ENCODE measurements around the gene COL18A1.

The COL18A1 gene

DNA sequence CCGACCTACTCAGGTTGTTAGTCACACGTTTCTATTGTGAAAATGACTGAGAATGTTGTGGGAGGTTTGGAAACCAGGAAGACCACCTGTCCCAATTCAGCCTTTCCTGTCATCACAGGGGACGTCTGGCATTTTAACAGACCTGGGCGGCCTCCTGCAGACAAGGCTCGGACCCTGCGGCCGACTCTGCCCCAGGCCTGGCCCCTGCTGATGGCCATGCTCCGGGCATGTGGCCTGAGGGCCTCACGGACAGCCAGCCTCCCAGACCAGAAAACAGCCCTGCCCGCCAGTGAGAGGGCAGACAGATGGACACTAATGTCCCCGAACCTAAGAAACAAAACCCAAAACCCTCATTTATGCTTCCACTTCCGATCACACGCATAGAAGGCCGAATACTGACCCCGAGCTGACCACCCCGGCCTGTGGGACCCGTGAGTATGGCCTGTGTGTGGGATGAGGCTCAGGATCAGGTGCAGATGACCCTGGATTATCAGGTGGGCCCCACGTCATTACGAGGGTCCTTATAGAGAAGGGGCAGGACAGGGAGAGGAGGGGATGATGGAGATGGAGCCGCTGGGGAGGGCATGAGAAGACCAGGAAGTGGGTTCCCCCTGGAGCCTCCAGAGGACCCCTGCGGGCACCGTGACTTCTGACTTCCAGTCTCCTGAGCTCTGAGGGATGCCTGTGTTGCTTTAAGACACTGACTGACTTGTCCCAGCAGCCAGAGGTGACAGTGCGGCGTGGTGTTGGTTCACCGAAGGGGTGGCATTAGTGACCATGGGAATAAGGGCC lies 9.6 kb downstream of the COL18A1 start:
- H3K4me3 ChIP-seq (ENCODE audit: severe bottlenecking), result no peak overlapping the region
- no peaks in the 10 kb centered on the region for H3K36me3 ChIP-seq (ENCODE audit: low read depth)
- peaks cover 8% of the 10 kb centered on the region for H3K4me1 ChIP-seq (ENCODE audit: insufficient read depth, poor library complexity, severe bottlenecking)
- no peak overlapping the region for H3K27ac ChIP-seq (ENCODE audit: poor library complexity, severe bottlenecking)
- TF ChIP-seq, protein P1, sequence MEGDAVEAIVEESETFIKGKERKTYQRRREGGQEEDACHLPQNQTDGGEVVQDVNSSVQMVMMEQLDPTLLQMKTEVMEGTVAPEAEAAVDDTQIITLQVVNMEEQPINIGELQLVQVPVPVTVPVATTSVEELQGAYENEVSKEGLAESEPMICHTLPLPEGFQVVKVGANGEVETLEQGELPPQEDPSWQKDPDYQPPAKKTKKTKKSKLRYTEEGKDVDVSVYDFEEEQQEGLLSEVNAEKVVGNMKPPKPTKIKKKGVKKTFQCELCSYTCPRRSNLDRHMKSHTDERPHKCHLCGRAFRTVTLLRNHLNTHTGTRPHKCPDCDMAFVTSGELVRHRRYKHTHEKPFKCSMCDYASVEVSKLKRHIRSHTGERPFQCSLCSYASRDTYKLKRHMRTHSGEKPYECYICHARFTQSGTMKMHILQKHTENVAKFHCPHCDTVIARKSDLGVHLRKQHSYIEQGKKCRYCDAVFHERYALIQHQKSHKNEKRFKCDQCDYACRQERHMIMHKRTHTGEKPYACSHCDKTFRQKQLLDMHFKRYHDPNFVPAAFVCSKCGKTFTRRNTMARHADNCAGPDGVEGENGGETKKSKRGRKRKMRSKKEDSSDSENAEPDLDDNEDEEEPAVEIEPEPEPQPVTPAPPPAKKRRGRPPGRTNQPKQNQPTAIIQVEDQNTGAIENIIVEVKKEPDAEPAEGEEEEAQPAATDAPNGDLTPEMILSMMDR (IDR thresholded peaks at IDR 0.05; ENCODE audit: poor library complexity, severe bottlenecking), result no peak
- ATAC-seq (ENCODE audit: low read depth) (no peak), DNase-seq (ENCODE audit: low spot score) (peak; percentile 41)
- H3K9me3 ChIP-seq (ENCODE audit: severe bottlenecking), result no peaks in the 10 kb centered on the region
- no peaks in the 10 kb centered on the region for H3K27me3 ChIP-seq (ENCODE audit: insufficient read depth, poor library complexity, severe bottlenecking)

- no peaks in the 10 kb centered on the region for H3K9me3 ChIP-seq (ENCODE audit: severe bottlenecking)
- no peak for ATAC-seq (ENCODE audit: low read depth)
- H3K4me1 ChIP-seq (ENCODE audit: insufficient read depth, poor library complexity, severe bottlenecking), result peaks cover under 1% of the 10 kb centered on the region
- peak; percentile 51 for DNase-seq (ENCODE audit: low spot score)
- H3K27me3 ChIP-seq (ENCODE audit: insufficient read depth, poor library complexity, severe bottlenecking), result no peaks in the 10 kb centered on the region
- no peak overlapping the region for H3K4me3 ChIP-seq (ENCODE audit: severe bottlenecking)
- no peak overlapping the region for H3K27ac ChIP-seq (ENCODE audit: poor library complexity, severe bottlenecking)
- TF ChIP-seq, protein P1 (IDR thresholded peaks at IDR 0.05; ENCODE audit: poor library complexity, severe bottlenecking), result no peak
- no peaks in the 10 kb centered on the region for H3K36me3 ChIP-seq (ENCODE audit: low read depth)
Measured at GRCh38 chr21:45415188-45415942, 10.4 kb downstream of the COL18A1 start.

GRCh38 chr21:45415943-45416611 lies 11.1 kb downstream of the COL18A1 start:
- DNase-seq (ENCODE audit: low spot score) (peak; percentile 42), ATAC-seq (ENCODE audit: low read depth) (no peak)
- Histone ChIP-seq H3K4me3 (ENCODE audit: severe bottlenecking) (no peak overlapping the region), H3K9me3 (ENCODE audit: severe bottlenecking) (no peaks in the 10 kb centered on the region), H3K27ac (ENCODE audit: poor library complexity, severe bottlenecking) (no peak overlapping the region), H3K27me3 (ENCODE audit: insufficient read depth, poor library complexity, severe bottlenecking) (no peaks in the 10 kb centered on the region), H3K36me3 (ENCODE audit: low read depth) (no peaks in the 10 kb centered on the region), H3K4me1 (ENCODE audit: insufficient read depth, poor library complexity, severe bottlenecking) (no peaks in the 10 kb centered on the region)
- TF ChIP-seq, protein P1 (IDR thresholded peaks at IDR 0.05; ENCODE audit: poor library complexity, severe bottlenecking), result no peak

GRCh38 chr21:45416620-45417019 lies 11.7 kb downstream of the COL18A1 start:
- TF ChIP-seq, protein P1 (IDR thresholded peaks at IDR 0.05; ENCODE audit: poor library complexity, severe bottlenecking), result no peak
- ATAC-seq (ENCODE audit: low read depth) (no peak), DNase-seq (ENCODE audit: low spot score) (peak; percentile 21)
- Histone ChIP-seq H3K27me3 (ENCODE audit: insufficient read depth, poor library complexity, severe bottlenecking) (no peaks in the 10 kb centered on the region), H3K27ac (ENCODE audit: poor library complexity, severe bottlenecking) (no peak overlapping the region), H3K4me1 (ENCODE audit: insufficient read depth, poor library complexity, severe bottlenecking) (no peaks in the 10 kb centered on the region), H3K4me3 (ENCODE audit: severe bottlenecking) (no peak overlapping the region), H3K36me3 (ENCODE audit: low read depth) (no peaks in the 10 kb centered on the region), H3K9me3 (ENCODE audit: severe bottlenecking) (no peaks in the 10 kb centered on the region)
